HepG2 (cell line): ENCODE measurements around the gene ZMIZ1. TPM values are rescaled to one million over a fixed set of nuclear protein-coding genes. Genes with fewer than 3 reads are reported as not detected.

ENCODE experiments used
- ATAC-seq: fragments of 200-7000 bp; cut with Tn5 transposase; 3 replicates; pipeline ENCODE4 v1.9.1; 2020; ENCODE audit warnings: mild to moderate bottlenecking, moderate library complexity
- BruUV-seq: library from RNA; stranded (reverse); fragments of 400-500 nt; replicated peaks from 2 replicates; lab custom pipeline; 2021; lab: Mats Ljungman, UMichigan
- CTCF ChIA-PET: fragments of 300-600 bp; formaldehyde crosslinking; extraction: SDS; loops from one replicate; lab custom pipeline; 2021; ENCODE audit warnings: low total read pairs, inconsistent platforms, low intra/inter-chr PET ratio; lab: Yijun Ruan, JAX
- POLR2A ChIA-PET: fragments of 350-600 bp; sonication (Branson Sonifier 250); formaldehyde crosslinking; loops from one replicate; lab custom pipeline; 2020; ENCODE audit warnings: antibody characterized with exemption, inconsistent platforms; lab: Yijun Ruan, JAX
- DNase-seq: peaks from one replicate; pipeline ENCODE4 v3.0.0-alpha.2; 2015; ENCODE audit warnings: low spot score
- FAIRE-seq: peaks from 3 replicates; lab custom pipeline; 2011; peaks lifted over from hg19 to GRCh38; lab: Jason Lieb, UNC
- H2AFZ ChIP-seq: one replicate; pipeline ENCODE4 v1.6.1; 2011; ENCODE audit warnings: low read length, inconsistent platforms
- H3K27ac ChIP-seq: fragments of 300-600 bp; 3 replicates; pipeline ENCODE4 v1.8.0; 2011; ENCODE audit warnings: mixed run types, mild to moderate bottlenecking, mixed read lengths, low read length, inconsistent platforms; ENCODE audit not compliant: insufficient read depth; ENCODE audit errors: extremely low read length
- H3K27me3 ChIP-seq, 2 experiments: fragments of 200-600 bp in 1 of 2; 2 replicates in 1 of 2; 3 replicates in 1 of 2; pipeline versions ENCODE4 v1.6.0 to v1.8.0; 2011; ENCODE audit warnings: low read length in 2 of 2, mild to moderate bottlenecking in 2 of 2, moderate library complexity in 2 of 2, inconsistent platforms in 1 of 2; ENCODE audit not compliant: insufficient read depth in 2 of 2, control insufficient read depth in 1 of 2
- H3K36me3 ChIP-seq, 2 experiments: fragments of 200-600 bp in 1 of 2; replicated peaks in 1 of 2; 2 replicates in 1 of 2; 3 replicates in 1 of 2; pipeline versions ENCODE4 v1.5.1 to v1.8.0; 2011; ENCODE audit warnings: low read length in 2 of 2, inconsistent platforms in 1 of 2; ENCODE audit not compliant: insufficient read depth in 2 of 2, control insufficient read depth in 1 of 2
- H3K4me1 ChIP-seq: 2 replicates; pipeline ENCODE4 v1.5.1; 2012; ENCODE audit warnings: low read length, inconsistent platforms; ENCODE audit not compliant: insufficient read depth
- H3K4me2 ChIP-seq: 2 replicates; pipeline ENCODE4 v1.6.0; 2011; ENCODE audit warnings: low read depth, low read length, inconsistent platforms
- H3K4me3 ChIP-seq, 3 experiments: fragments of 200-600 bp in 1 of 3; sonication (generic), shearing (Covaris generic) in 1 of 3; replicated peaks in 1 of 3; 2 replicates each; pipeline ENCODE4 v1.5.1; 2011 to 2016; ENCODE audit warnings: low read length in 3 of 3, inconsistent platforms in 2 of 3, low read depth in 2 of 3, mild to moderate bottlenecking in 2 of 3, control low read depth in 1 of 3, mixed read lengths in 1 of 3; ENCODE audit not compliant: insufficient read depth in 1 of 3
- H3K79me2 ChIP-seq: one replicate; pipeline ENCODE4 v1.6.1; 2011; ENCODE audit warnings: low read length, inconsistent platforms; ENCODE audit not compliant: insufficient read depth
- H3K9ac ChIP-seq: 2 replicates; pipeline ENCODE4 v1.6.0; 2011; ENCODE audit warnings: mild to moderate bottlenecking, low read depth, low read length, inconsistent platforms; ENCODE audit not compliant: insufficient read depth
- H3K9me3 ChIP-seq: 2 replicates; pipeline ENCODE4 v1.5.1; 2012; ENCODE audit warnings: mild to moderate bottlenecking, low read length
- H4K20me1 ChIP-seq: 2 replicates; pipeline ENCODE4 v1.6.0; 2011; ENCODE audit warnings: inconsistent platforms, mild to moderate bottlenecking, low read length, moderate library complexity; ENCODE audit not compliant: insufficient read depth
- AGO2 ChIP-seq: fragments of 200-400 bp; formaldehyde crosslinking; optimal IDR thresholded peaks from 2 replicates; pipeline ENCODE3; 2017; ENCODE audit warnings: mild to moderate bottlenecking, low read depth, low read length, moderate library complexity
- ERF ChIP-seq: IDR thresholded peaks from 2 replicates; pipeline ENCODE4 v1.6.1; 2018; ENCODE audit warnings: missing biosample characterization, missing genetic modification reagents
- KDM3A ChIP-seq: IDR thresholded peaks from 2 replicates; pipeline ENCODE4 v1.6.1; 2018; ENCODE audit warnings: low read depth, missing compliant biosample characterization
- NCOA1 ChIP-seq: sonication (generic); formaldehyde crosslinking; IDR thresholded peaks from 2 replicates; pipeline ENCODE4 v1.9.0; 2021; ENCODE audit warnings: missing genetic modification reagents
- RFX1 ChIP-seq: fragments of 450-650 bp; IDR thresholded peaks from 2 replicates; pipeline ENCODE4 v1.6.1; 2017
- SIX4 ChIP-seq: sonication (generic); formaldehyde crosslinking; IDR thresholded peaks from 2 replicates; pipeline ENCODE4 v1.4.0; 2020; ENCODE audit warnings: missing genetic modification reagents
- ZNF646 ChIP-seq: sonication (generic); formaldehyde crosslinking; IDR thresholded peaks from 2 replicates; pipeline ENCODE4 v1.9.0; 2021; ENCODE audit warnings: mild to moderate bottlenecking, missing genetic modification reagents
- WGBS: methylation state at CpG from one replicate; pipeline ENCODE4 v1.1.6; 2017; ENCODE audit warnings: low lambda C conversion rate; 5-methylcytosine and 5-hydroxymethylcytosine counted together
- in situ Hi-C: cut with HindIII; loops from 2 replicates; pipeline ENCODE4 v1.10.0; 2017; ENCODE audit warnings: low pct_unique_long_range_greater_than_20kb; ENCODE audit not compliant: extremely low pct_ligation_motif_present
- intact Hi-C: fragments of 100-400 bp; cut with micrococcal nuclease; formaldehyde crosslinking; loops from one replicate; pipeline ENCODE4 v1.10.0; 2022; ENCODE audit not compliant: unreplicated experiment
- polyA plus RNA-seq, 8 experiments: library from polyadenylated mRNA; depleted of rRNA in 3 of 8; stranded (reverse) in 7 of 8; unstranded in 1 of 8; fragments of >200 nt; fragmentation: Illumina TruSeq in 4 of 8; extraction: Trizol in 4 of 8; gene quantifications; 2 replicates each; pipeline versions ENCODE4 v1.2.1 to v1.2.3, GENCODE V29; 2011 to 2016; ENCODE audit warnings: low read depth in 4 of 8, missing spikeins in 1 of 8, mixed read lengths in 1 of 8; ENCODE audit not compliant: insufficient read depth in 1 of 8
- total RNA-seq, 5 experiments: library from RNA; depleted of rRNA; stranded (reverse); fragments of >200 nt; fragmentation: Illumina TruSeq; extraction: Trizol; gene quantifications; 2 replicates each; pipeline ENCODE4 v1.2.3, GENCODE V29; 2016; ENCODE audit warnings: low read depth in 1 of 5

ZMIZ1 gene
- total and polyA plus RNA-seq, 2 of the 13 experiments (the other 11 are each of a cell fraction or from before 2014, with no cell fraction given), result 5.3 to 10.2 TPM

DNA sequence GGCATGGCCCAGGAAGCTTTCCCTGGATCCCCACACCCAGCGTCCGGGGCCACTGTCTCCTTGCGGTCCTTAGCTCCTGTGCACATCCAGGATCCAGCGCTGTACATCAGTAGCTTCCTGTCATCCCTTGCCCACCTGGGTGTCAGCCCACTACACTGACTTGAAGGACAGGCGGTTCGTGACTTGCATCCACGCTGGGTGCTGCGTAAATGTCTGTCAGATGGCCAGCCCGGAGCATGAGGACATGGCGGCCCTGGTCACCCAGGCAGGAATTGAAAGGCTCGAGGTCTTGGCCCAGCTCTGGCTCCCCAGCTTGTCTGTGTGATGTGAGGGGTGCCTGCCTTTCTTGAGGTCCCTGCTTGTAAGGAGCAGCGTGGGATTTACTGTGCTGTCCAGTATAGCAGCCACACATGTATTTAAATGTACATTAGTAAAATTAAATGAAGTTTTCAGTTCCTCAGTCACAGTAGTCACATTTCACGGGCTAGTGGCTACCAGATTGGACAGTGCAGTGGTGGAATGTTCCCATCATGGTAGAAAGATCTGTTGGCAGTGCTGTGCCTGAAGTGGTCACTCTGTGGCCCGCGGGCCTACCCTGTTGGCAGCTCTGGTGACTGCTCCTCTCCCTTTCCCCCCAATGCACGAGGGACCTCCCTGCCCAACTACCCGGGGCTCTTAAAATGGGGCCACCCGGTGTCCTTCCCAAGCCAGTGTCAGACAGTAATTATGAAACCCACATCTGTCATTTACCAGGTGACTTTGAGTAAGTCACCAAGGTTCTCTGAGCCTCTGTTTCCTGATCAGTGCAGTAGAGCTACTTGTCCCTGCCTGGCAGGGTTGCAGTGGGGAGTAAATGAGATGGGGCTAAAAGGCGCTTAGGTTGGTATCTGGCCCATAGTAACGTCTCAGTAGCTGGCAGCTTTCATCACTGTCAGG lies 180.7 kb downstream of the ZMIZ1 start:
- ChIA-PET POLR2A (no interaction called here), CTCF (no interaction called here)
- Histone ChIP-seq H3K4me2 (no peak overlapping the region), H4K20me1 (peaks cover 48% of the 10 kb centered on the region; the same call in 1 of the 2 replicates), H3K9me3 (no peaks in the 10 kb centered on the region), H3K9ac (no peak overlapping the region), H3K4me3 (no peak overlapping the region), H3K27ac (no peak overlapping the region), H3K79me2 (no peaks in the 10 kb centered on the region), H3K36me3 (peaks cover 16 to 42% of the 10 kb centered on the region in 2 experiments; a peak in 4 of 5 replicates), H3K4me1 (no peaks in the 10 kb centered on the region), H2AFZ (no peak overlapping the region), H3K27me3 (no peaks in the 10 kb centered on the region)
- FAIRE-seq, result no peak
- no peak for DNase-seq
- ATAC-seq, result no peak
- BruUV-seq, result no TSS peak
- intact Hi-C loops (no loop called here), in situ Hi-C loops (no loop called here)
- no peak for TF ChIP-seq RFX1
- TF ChIP-seq AGO2, result peak; percentile 22
- 95% methylated on average over 12 of the region's 20 CpGs for WGBS

GRCh38 chr10:79250259-79250658 lies 181.5 kb downstream of the ZMIZ1 start:
- H3K4me2 ChIP-seq, result no peak overlapping the region
- H3K27me3 ChIP-seq, result no peaks in the 10 kb centered on the region
- TF ChIP-seq ERF (CRISPR knock-in tag) (no peak), NCOA1 (no peak), KDM3A (no peak), SIX4 (no peak), ZNF646 (CRISPR knock-in tag) (no peak)
- no peak overlapping the region for H2AFZ ChIP-seq
- 100% methylated on average over 1 of the region's 5 CpGs for WGBS
- H3K9ac ChIP-seq, result no peak overlapping the region
- H3K4me3 ChIP-seq, result no peak overlapping the region
- H3K79me2 ChIP-seq, result no peaks in the 10 kb centered on the region
- H3K9me3 ChIP-seq, result no peaks in the 10 kb centered on the region
- in situ Hi-C loops, result no loop called here
- ChIA-PET POLR2A (no interaction called here), CTCF (no interaction called here)
- peaks cover 17 to 39% of the 10 kb centered on the region in 2 experiments; a peak in 4 of 5 replicates for H3K36me3 ChIP-seq
- no peak for ATAC-seq
- peaks cover 40% of the 10 kb centered on the region; the same call in 1 of the 2 replicates for H4K20me1 ChIP-seq
- H3K27ac ChIP-seq, result no peak overlapping the region
- FAIRE-seq, result no peak
- no TSS peak for BruUV-seq
- no peaks in the 10 kb centered on the region for H3K4me1 ChIP-seq
- intact Hi-C loops, result no loop called here
- DNase-seq, result no peak
